SH-SY5Y (cell line): ENCODE results near the gene LIN52.

Source experiments
- GATA2 ChIP-seq: IDR thresholded peaks from 2 replicates; pipeline ENCODE4 v1.6.1; 2011; ENCODE audit warnings: mild to moderate bottlenecking, low read depth, low read length
- GATA3 ChIP-seq: IDR thresholded peaks from 2 replicates; pipeline ENCODE4 v1.6.1; 2011; ENCODE audit warnings: low read depth, mild to moderate bottlenecking, low read length, moderate library complexity

DNA sequence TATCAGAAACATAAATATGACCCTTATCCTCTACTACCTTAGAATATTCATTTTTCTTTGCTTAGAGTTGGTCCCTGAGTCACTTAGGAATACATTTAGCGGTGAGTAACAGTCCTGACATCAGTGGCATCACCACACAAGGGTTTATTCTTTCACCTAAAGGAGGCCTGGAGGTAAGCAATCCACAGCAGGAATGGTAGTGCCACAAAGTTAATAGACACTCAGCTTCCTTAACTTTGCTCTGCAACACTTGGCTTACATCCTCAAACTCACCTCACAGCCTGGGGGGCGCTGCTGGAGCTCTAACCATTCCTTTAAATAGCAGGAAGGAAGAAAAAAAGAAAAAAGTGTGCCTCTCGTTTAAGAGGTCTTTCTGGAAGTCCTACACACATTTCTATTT is 36.5 kb upstream of the LIN52 start:
- no peak for TF ChIP-seq GATA2
- no peak for TF ChIP-seq GATA3
